HepG2 (cell line): ENCODE measurements around the gene SRSF11. TPM values are rescaled to one million over a fixed set of nuclear protein-coding genes. Genes with fewer than 3 reads are reported as not detected.

Experiments
- ATAC-seq: fragments of 200-7000 bp; cut with Tn5 transposase; 3 replicates; pipeline ENCODE4 v1.9.1; 2020; ENCODE audit warnings: mild to moderate bottlenecking, moderate library complexity
- BruUV-seq: library from RNA; stranded (reverse); fragments of 400-500 nt; replicated peaks from 2 replicates; lab custom pipeline; 2021; lab: Mats Ljungman, UMichigan
- CTCF ChIA-PET: fragments of 300-600 bp; formaldehyde crosslinking; extraction: SDS; loops from one replicate; lab custom pipeline; 2021; ENCODE audit warnings: low total read pairs, inconsistent platforms, low intra/inter-chr PET ratio; lab: Yijun Ruan, JAX
- POLR2A ChIA-PET: fragments of 350-600 bp; sonication (Branson Sonifier 250); formaldehyde crosslinking; loops from one replicate; lab custom pipeline; 2020; ENCODE audit warnings: antibody characterized with exemption, inconsistent platforms; lab: Yijun Ruan, JAX
- DNase-seq: peaks from one replicate; pipeline ENCODE4 v3.0.0-alpha.2; 2015; ENCODE audit warnings: low spot score
- FAIRE-seq: peaks from 3 replicates; lab custom pipeline; 2011; peaks lifted over from hg19 to GRCh38; lab: Jason Lieb, UNC
- H2AFZ ChIP-seq: one replicate; pipeline ENCODE4 v1.6.1; 2011; ENCODE audit warnings: low read length, inconsistent platforms
- H3K27ac ChIP-seq: fragments of 300-600 bp; 3 replicates; pipeline ENCODE4 v1.8.0; 2011; ENCODE audit warnings: mixed run types, mild to moderate bottlenecking, mixed read lengths, low read length, inconsistent platforms; ENCODE audit not compliant: insufficient read depth; ENCODE audit errors: extremely low read length
- H3K27me3 ChIP-seq, 2 experiments: fragments of 200-600 bp in 1 of 2; 2 replicates in 1 of 2; 3 replicates in 1 of 2; pipeline versions ENCODE4 v1.6.0 to v1.8.0; 2011; ENCODE audit warnings: low read length in 2 of 2, mild to moderate bottlenecking in 2 of 2, moderate library complexity in 2 of 2, inconsistent platforms in 1 of 2; ENCODE audit not compliant: insufficient read depth in 2 of 2, control insufficient read depth in 1 of 2
- H3K36me3 ChIP-seq, 2 experiments: fragments of 200-600 bp in 1 of 2; replicated peaks in 1 of 2; 2 replicates in 1 of 2; 3 replicates in 1 of 2; pipeline versions ENCODE4 v1.5.1 to v1.8.0; 2011; ENCODE audit warnings: low read length in 2 of 2, inconsistent platforms in 1 of 2; ENCODE audit not compliant: insufficient read depth in 2 of 2, control insufficient read depth in 1 of 2
- H3K4me1 ChIP-seq: 2 replicates; pipeline ENCODE4 v1.5.1; 2012; ENCODE audit warnings: low read length, inconsistent platforms; ENCODE audit not compliant: insufficient read depth
- H3K4me2 ChIP-seq: 2 replicates; pipeline ENCODE4 v1.6.0; 2011; ENCODE audit warnings: low read depth, low read length, inconsistent platforms
- H3K4me3 ChIP-seq, 3 experiments: fragments of 200-600 bp in 1 of 3; sonication (generic), shearing (Covaris generic) in 1 of 3; replicated peaks in 1 of 3; 2 replicates each; pipeline ENCODE4 v1.5.1; 2011 to 2016; ENCODE audit warnings: low read length in 3 of 3, inconsistent platforms in 2 of 3, low read depth in 2 of 3, mild to moderate bottlenecking in 2 of 3, control low read depth in 1 of 3, mixed read lengths in 1 of 3; ENCODE audit not compliant: insufficient read depth in 1 of 3
- H3K79me2 ChIP-seq: one replicate; pipeline ENCODE4 v1.6.1; 2011; ENCODE audit warnings: low read length, inconsistent platforms; ENCODE audit not compliant: insufficient read depth
- H3K9ac ChIP-seq: 2 replicates; pipeline ENCODE4 v1.6.0; 2011; ENCODE audit warnings: mild to moderate bottlenecking, low read depth, low read length, inconsistent platforms; ENCODE audit not compliant: insufficient read depth
- H3K9me3 ChIP-seq: 2 replicates; pipeline ENCODE4 v1.5.1; 2012; ENCODE audit warnings: mild to moderate bottlenecking, low read length
- H4K20me1 ChIP-seq: 2 replicates; pipeline ENCODE4 v1.6.0; 2011; ENCODE audit warnings: inconsistent platforms, mild to moderate bottlenecking, low read length, moderate library complexity; ENCODE audit not compliant: insufficient read depth
- CEBPB ChIP-seq: IDR thresholded peaks from 2 replicates; pipeline ENCODE4 v1.6.1; 2011; ENCODE audit warnings: low read depth, low read length, improper control_type of control experiment, borderline replicate concordance
- FOSL1 ChIP-seq: sonication (generic); formaldehyde crosslinking; IDR thresholded peaks from 2 replicates; pipeline ENCODE4 v1.9.0; 2021; ENCODE audit warnings: missing genetic modification reagents, borderline replicate concordance
- HNRNPK ChIP-seq: fragments of 200-400 bp; formaldehyde crosslinking; IDR thresholded peaks from 2 replicates; pipeline ENCODE4 v1.6.1; 2018; ENCODE audit warnings: low read length, low read depth, moderate library complexity, mild to moderate bottlenecking; ENCODE audit not compliant: poor library complexity, severe bottlenecking
- MXI1 ChIP-seq: IDR thresholded peaks from 3 replicates; pipeline ENCODE4 v1.6.1; 2012; ENCODE audit warnings: low read depth, low read length, inconsistent platforms, borderline replicate concordance
- SETDB1 ChIP-seq: sonication (generic); formaldehyde crosslinking; IDR thresholded peaks from 2 replicates; pipeline ENCODE4 v1.5.1; 2020; ENCODE audit warnings: missing genetic modification reagents, mild to moderate bottlenecking, borderline replicate concordance
- TARDBP ChIP-seq: sonication (generic); formaldehyde crosslinking; IDR thresholded peaks from 2 replicates; pipeline ENCODE4 v1.8.0; 2022; ENCODE audit warnings: mild to moderate bottlenecking, missing genetic modification reagents
- U2AF1 ChIP-seq: fragments of 200-400 bp; formaldehyde crosslinking; optimal IDR thresholded peaks from 2 replicates; pipeline ENCODE3; 2017; ENCODE audit warnings: mild to moderate bottlenecking, low read depth, low read length
- ZNF253 ChIP-seq: sonication (generic); formaldehyde crosslinking; IDR thresholded peaks from 2 replicates; pipeline ENCODE4 v1.8.0; 2022; ENCODE audit warnings: mild to moderate bottlenecking, missing genetic modification reagents, borderline replicate concordance
- ZNF337 ChIP-seq: sonication (generic); formaldehyde crosslinking; IDR thresholded peaks from 2 replicates; pipeline ENCODE4 v1.5.1; 2020; ENCODE audit warnings: missing genetic modification reagents, low read depth, mild to moderate bottlenecking, borderline replicate concordance
- ZNF501 ChIP-seq: sonication (generic); formaldehyde crosslinking; IDR thresholded peaks from 2 replicates; pipeline ENCODE4 v1.5.1; 2020; ENCODE audit warnings: mild to moderate bottlenecking, moderate library complexity, missing genetic modification reagents
- WGBS: methylation state at CpG from one replicate; pipeline ENCODE4 v1.1.6; 2017; ENCODE audit warnings: low lambda C conversion rate; 5-methylcytosine and 5-hydroxymethylcytosine counted together
- in situ Hi-C: cut with HindIII; loops from 2 replicates; pipeline ENCODE4 v1.10.0; 2017; ENCODE audit warnings: low pct_unique_long_range_greater_than_20kb; ENCODE audit not compliant: extremely low pct_ligation_motif_present
- intact Hi-C: fragments of 100-400 bp; cut with micrococcal nuclease; formaldehyde crosslinking; loops from one replicate; pipeline ENCODE4 v1.10.0; 2022; ENCODE audit not compliant: unreplicated experiment
- polyA plus RNA-seq, 8 experiments: library from polyadenylated mRNA; depleted of rRNA in 3 of 8; stranded (reverse) in 7 of 8; unstranded in 1 of 8; fragments of >200 nt; fragmentation: Illumina TruSeq in 4 of 8; extraction: Trizol in 4 of 8; gene quantifications; 2 replicates each; pipeline versions ENCODE4 v1.2.1 to v1.2.3, GENCODE V29; 2011 to 2016; ENCODE audit warnings: low read depth in 4 of 8, missing spikeins in 1 of 8, mixed read lengths in 1 of 8; ENCODE audit not compliant: insufficient read depth in 1 of 8
- total RNA-seq, 5 experiments: library from RNA; depleted of rRNA; stranded (reverse); fragments of >200 nt; fragmentation: Illumina TruSeq; extraction: Trizol; gene quantifications; 2 replicates each; pipeline ENCODE4 v1.2.3, GENCODE V29; 2016; ENCODE audit warnings: low read depth in 1 of 5
- TF ChIP-seq, protein P1 (sequence below): sonication (generic); formaldehyde crosslinking; IDR thresholded peaks from 2 replicates; pipeline ENCODE4 v1.9.0; 2021; ENCODE audit warnings: missing genetic modification reagents, mild to moderate bottlenecking, borderline replicate concordance
- TF ChIP-seq, protein P2 (sequence below): sonication (generic); formaldehyde crosslinking; IDR thresholded peaks from 2 replicates; pipeline ENCODE4 v1.4.0; 2020; ENCODE audit warnings: missing genetic modification reagents
- TF ChIP-seq, protein P3 (sequence below): sonication (generic); formaldehyde crosslinking; conservative IDR thresholded peaks from 2 replicates; pipeline ENCODE4 v1.5.0; 2020; ENCODE audit warnings: missing genetic modification reagents

SRSF11 gene
- total and polyA plus RNA-seq, 2 of the 13 experiments (the other 11 are each of a cell fraction or from before 2014, with no cell fraction given) = 118 to 381 TPM

DNA sequence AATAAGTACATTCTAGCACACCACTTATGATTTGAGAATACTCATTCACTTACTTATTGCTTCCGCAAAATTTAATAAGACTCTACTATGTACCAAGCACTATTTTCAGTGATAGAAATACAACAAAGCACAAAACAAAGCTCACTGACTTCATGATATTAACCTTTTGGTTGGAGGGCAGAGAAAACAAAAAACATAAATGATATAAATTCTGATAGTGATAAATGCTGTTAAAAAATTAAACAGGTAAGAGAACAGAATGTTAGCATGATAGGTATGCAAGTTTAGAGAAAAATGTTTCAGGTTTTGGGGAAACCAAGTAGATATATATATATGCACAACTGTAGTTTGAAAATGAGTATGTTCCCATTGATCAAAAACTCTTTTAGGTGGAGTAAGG lies 17.0 kb upstream of the SRSF11 start:
- ATAC-seq (no peak), FAIRE-seq (no peak), DNase-seq (no peak)
- H4K20me1 ChIP-seq = no peaks in the 10 kb centered on the region; the same call in 1 of the 2 replicates
- no peak overlapping the region for H3K27ac ChIP-seq
- peak overlapping the region; percentile 81 to 98 (median 90); a peak in 5 of 6 replicates for H3K4me3 ChIP-seq
- intact Hi-C loops (loop anchor here (2.0 kb wide), 1 partner anchor 71 kb away; no protein-coding TSS in a partner anchor), in situ Hi-C loops (loop anchor here (10.0 kb wide), 2 partner anchors 211 to 881 kb away; partner anchors contain the start of genes CTH and ZRANB2)
- no peak overlapping the region for H2AFZ ChIP-seq
- 65% methylated on average over 1 of the region's 1 CpG for WGBS
- BruUV-seq = no TSS peak
- peak overlapping the region; percentile 83 for H3K4me2 ChIP-seq
- TF ChIP-seq FOSL1 (CRISPR knock-in tag) = no peak
- no peaks in the 10 kb centered on the region for H3K9me3 ChIP-seq
- peaks cover 47% of the 10 kb centered on the region for H3K4me1 ChIP-seq
- CTCF ChIA-PET = no interaction called here
- H3K36me3 ChIP-seq = peaks cover 3 to 8% of the 10 kb centered on the region in 2 experiments; a peak in 4 of 5 replicates
- H3K27me3 ChIP-seq = no peaks in the 10 kb centered on the region; a peak in 2 of 5 replicates
- peak overlapping the region; percentile 97 for H3K9ac ChIP-seq
- POLR2A ChIA-PET = interaction anchor here (3.2 kb wide), 1 partner anchor 17 kb away, joined by 41 read pairs; the partner anchor contains the start of gene SRSF11
- peaks cover 95% of the 10 kb centered on the region for H3K79me2 ChIP-seq

DNA sequence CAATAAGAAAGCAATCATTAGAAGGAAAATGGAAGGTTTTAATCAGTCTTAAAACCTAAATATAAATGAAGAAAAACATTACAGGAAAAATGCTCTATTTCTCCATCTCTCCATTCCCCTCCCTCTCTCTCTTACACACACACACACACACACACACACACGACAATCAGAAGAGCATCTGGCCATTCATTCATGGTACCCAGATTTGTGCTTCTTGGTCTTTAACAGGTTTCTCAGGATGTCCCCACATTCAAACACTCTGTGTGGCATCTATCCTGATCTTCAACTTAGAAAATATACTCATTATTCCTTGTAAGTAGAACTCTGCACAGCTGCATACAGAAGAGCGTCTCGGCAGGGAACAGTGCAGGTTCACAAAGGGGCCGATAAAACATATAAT lies 16.6 kb upstream of the SRSF11 start:
- intact Hi-C loops = loop anchor here (2.0 kb wide), 1 partner anchor 72 kb away; no protein-coding TSS in a partner anchor
- peak; percentile 14; the same call in 2 of the 3 replicates for ATAC-seq
- H2AFZ ChIP-seq = peak overlapping the region; percentile 78
- ChIA-PET POLR2A (interaction anchor here (0.9 to 3.2 kb wide), 5 partner anchors 16 to 877 kb away, joined by 3 to 41 read pairs (median 9); partner anchors contain the start of genes ANKRD13C, CTH, SRSF11 and ZRANB2), CTCF (no interaction called here)
- peaks cover 94% of the 10 kb centered on the region for H3K79me2 ChIP-seq
- H3K4me2 ChIP-seq = peak overlapping the region; percentile 83
- no peaks in the 10 kb centered on the region; a peak in 2 of 5 replicates for H3K27me3 ChIP-seq
- H4K20me1 ChIP-seq = no peaks in the 10 kb centered on the region; the same call in 1 of the 2 replicates
- 0% methylated on average over 4 of the region's 4 CpGs for WGBS
- H3K9me3 ChIP-seq = no peaks in the 10 kb centered on the region
- peak overlapping the region; percentile 97 for H3K9ac ChIP-seq
- H3K27ac ChIP-seq = peak overlapping the region; percentile 96
- peaks cover 3 to 8% of the 10 kb centered on the region in 2 experiments; a peak in 4 of 5 replicates for H3K36me3 ChIP-seq
- H3K4me1 ChIP-seq = peaks cover 50% of the 10 kb centered on the region
- BruUV-seq = no TSS peak
- H3K4me3 ChIP-seq = peak overlapping the region; percentile 81 to 98 (median 90)
- in situ Hi-C loops = loop anchor here (10.0 kb wide), 2 partner anchors 210 to 880 kb away; partner anchors contain the start of genes CTH and ZRANB2
- no peak for FAIRE-seq
- no peak for DNase-seq
- TF ChIP-seq, protein P1, sequence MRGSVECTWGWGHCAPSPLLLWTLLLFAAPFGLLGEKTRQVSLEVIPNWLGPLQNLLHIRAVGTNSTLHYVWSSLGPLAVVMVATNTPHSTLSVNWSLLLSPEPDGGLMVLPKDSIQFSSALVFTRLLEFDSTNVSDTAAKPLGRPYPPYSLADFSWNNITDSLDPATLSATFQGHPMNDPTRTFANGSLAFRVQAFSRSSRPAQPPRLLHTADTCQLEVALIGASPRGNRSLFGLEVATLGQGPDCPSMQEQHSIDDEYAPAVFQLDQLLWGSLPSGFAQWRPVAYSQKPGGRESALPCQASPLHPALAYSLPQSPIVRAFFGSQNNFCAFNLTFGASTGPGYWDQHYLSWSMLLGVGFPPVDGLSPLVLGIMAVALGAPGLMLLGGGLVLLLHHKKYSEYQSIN (CRISPR knock-in tag) = no peak
- TF ChIP-seq, protein P2, sequence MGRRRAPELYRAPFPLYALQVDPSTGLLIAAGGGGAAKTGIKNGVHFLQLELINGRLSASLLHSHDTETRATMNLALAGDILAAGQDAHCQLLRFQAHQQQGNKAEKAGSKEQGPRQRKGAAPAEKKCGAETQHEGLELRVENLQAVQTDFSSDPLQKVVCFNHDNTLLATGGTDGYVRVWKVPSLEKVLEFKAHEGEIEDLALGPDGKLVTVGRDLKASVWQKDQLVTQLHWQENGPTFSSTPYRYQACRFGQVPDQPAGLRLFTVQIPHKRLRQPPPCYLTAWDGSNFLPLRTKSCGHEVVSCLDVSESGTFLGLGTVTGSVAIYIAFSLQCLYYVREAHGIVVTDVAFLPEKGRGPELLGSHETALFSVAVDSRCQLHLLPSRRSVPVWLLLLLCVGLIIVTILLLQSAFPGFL (CRISPR knock-in tag) = no peak
- TF ChIP-seq MXI1 = no peak
- no peak for TF ChIP-seq ZNF501 (CRISPR knock-in tag)
- no peak for TF ChIP-seq CEBPB
- TF ChIP-seq U2AF1 = no peak
- no peak for TF ChIP-seq TARDBP (CRISPR knock-in tag)
- no peak for TF ChIP-seq HNRNPK
- TF ChIP-seq SETDB1 = no peak
- TF ChIP-seq ZNF337 (CRISPR knock-in tag) = no peak
- TF ChIP-seq ZNF253 = no peak
- TF ChIP-seq, protein P3, sequence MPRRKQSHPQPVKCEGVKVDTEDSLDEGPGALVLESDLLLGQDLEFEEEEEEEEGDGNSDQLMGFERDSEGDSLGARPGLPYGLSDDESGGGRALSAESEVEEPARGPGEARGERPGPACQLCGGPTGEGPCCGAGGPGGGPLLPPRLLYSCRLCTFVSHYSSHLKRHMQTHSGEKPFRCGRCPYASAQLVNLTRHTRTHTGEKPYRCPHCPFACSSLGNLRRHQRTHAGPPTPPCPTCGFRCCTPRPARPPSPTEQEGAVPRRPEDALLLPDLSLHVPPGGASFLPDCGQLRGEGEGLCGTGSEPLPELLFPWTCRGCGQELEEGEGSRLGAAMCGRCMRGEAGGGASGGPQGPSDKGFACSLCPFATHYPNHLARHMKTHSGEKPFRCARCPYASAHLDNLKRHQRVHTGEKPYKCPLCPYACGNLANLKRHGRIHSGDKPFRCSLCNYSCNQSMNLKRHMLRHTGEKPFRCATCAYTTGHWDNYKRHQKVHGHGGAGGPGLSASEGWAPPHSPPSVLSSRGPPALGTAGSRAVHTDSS (CRISPR knock-in tag) = no peak
